PC-9 (cell line): ENCODE measurements around the gene CDH13. TPM values are rescaled to one million over a fixed set of nuclear protein-coding genes. Genes with fewer than 3 reads are reported as not detected.

ENCODE experiments used
- BruUV-seq: library from RNA; stranded (reverse); fragments of 400-500 nt; replicated peaks from 2 replicates; lab custom pipeline; 2021; lab: Mats Ljungman, UMichigan
- CTCF ChIA-PET: fragments of 300-600 bp; sonication (Branson Sonifier 250); formaldehyde crosslinking; loops from one replicate; lab custom pipeline; 2022; ENCODE audit warnings: antibody characterized with exemption; lab: Charles Lee
- POLR2A ChIA-PET: fragments of 300-600 bp; sonication (Branson Sonifier 250); formaldehyde crosslinking; loops from one replicate; lab custom pipeline; 2022; ENCODE audit warnings: antibody characterized with exemption; ENCODE audit not compliant: unreplicated experiment; lab: Charles Lee
- DNase-seq, 2 experiments: peaks; one replicate each; pipeline versions ENCODE4 v3.0.0 to v3.0.0-alpha.2; 2015 to 2022; ENCODE audit warnings: mixed read lengths in 1 of 2
- H2AFZ ChIP-seq: fragments of 200-600 bp; sonication (generic); 2 replicates; pipeline ENCODE4 v1.8.1; 2017; ENCODE audit warnings: antibody characterized with exemption
- H3F3A ChIP-seq: fragments of 200-600 bp; sonication (generic); 2 replicates; pipeline ENCODE4 v1.8.1; 2017; ENCODE audit warnings: antibody characterized with exemption, mild to moderate bottlenecking, low read depth; ENCODE audit not compliant: insufficient read depth
- H3K27ac ChIP-seq: fragments of 200-600 bp; sonication (generic); 2 replicates; pipeline ENCODE4 v1.6.1; 2016; ENCODE audit warnings: mixed run types
- H3K27me3 ChIP-seq: fragments of 200-600 bp; sonication (generic); 2 replicates; pipeline ENCODE4 v1.6.1; 2016; ENCODE audit warnings: low read depth, mixed run types; ENCODE audit not compliant: insufficient read depth
- H3K36me3 ChIP-seq: fragments of 200-600 bp; sonication (generic); 2 replicates; pipeline ENCODE4 v1.6.1; 2016; ENCODE audit warnings: low read depth, mixed run types
- H3K4me1 ChIP-seq: fragments of 200-600 bp; sonication (generic); replicated peaks from 2 replicates; pipeline ENCODE4 v1.6.1; 2016; ENCODE audit warnings: mixed run types; ENCODE audit not compliant: insufficient read depth
- H3K4me2 ChIP-seq: fragments of 200-600 bp; sonication (generic); 2 replicates; pipeline ENCODE4 v1.6.1; 2017; ENCODE audit warnings: mixed run types
- H3K4me3 ChIP-seq: fragments of 200-600 bp; sonication (generic); 2 replicates; pipeline ENCODE4 v1.6.1; 2016; ENCODE audit warnings: mixed run types
- H3K79me2 ChIP-seq: fragments of 200-600 bp; sonication (generic); 2 replicates; pipeline ENCODE4 v1.6.1; 2017; ENCODE audit warnings: low read depth, mixed run types
- H3K9me2 ChIP-seq: fragments of 200-600 bp; sonication (generic); 2 replicates; pipeline ENCODE4 v1.8.1; 2017; ENCODE audit warnings: mild to moderate bottlenecking; ENCODE audit not compliant: insufficient read depth
- H3K9me3 ChIP-seq: fragments of 200-600 bp; sonication (generic); 2 replicates; pipeline ENCODE4 v1.8.1; 2016; ENCODE audit warnings: low read depth; ENCODE audit not compliant: insufficient read depth
- H4K20me1 ChIP-seq: fragments of 200-600 bp; sonication (generic); 2 replicates; pipeline ENCODE4 v1.8.1; 2017; ENCODE audit not compliant: insufficient read depth
- CTCF ChIP-seq: fragments of 200-600 bp; sonication (generic); conservative IDR thresholded peaks from 2 replicates; pipeline ENCODE4 v1.6.1; 2017; ENCODE audit warnings: mixed run types, antibody characterized with exemption, mild to moderate bottlenecking, moderate library complexity
- EZH2 ChIP-seq: fragments of 200-600 bp; sonication (generic); IDR thresholded peaks from 2 replicates; pipeline ENCODE4 v1.8.0; 2017; ENCODE audit warnings: antibody characterized with exemption, low read depth
- intact Hi-C: fragments of 100-400 bp; cut with micrococcal nuclease; formaldehyde crosslinking; loops from one replicate; pipeline ENCODE4 v1.10.0; 2022; ENCODE audit not compliant: unreplicated experiment
- total RNA-seq: library from RNA; stranded (reverse); gene quantifications from 2 replicates; pipeline ENCODE4 v1.2.3, GENCODE V29; 2021

Gene CDH13
- total RNA-seq, 1 experiment from 2014 or later, result 0.24 TPM

GRCh38 chr16:83273504-83274173 is 646.9 kb downstream of the CDH13 start:
- CTCF ChIA-PET, result no interaction called here
- Histone ChIP-seq H2AFZ (no peak overlapping the region), H3K4me1 (no peaks in the 10 kb centered on the region), H4K20me1 (no peaks in the 10 kb centered on the region), H3K36me3 (no peaks in the 10 kb centered on the region), H3K27me3 (peaks cover 8% of the 10 kb centered on the region; the same call in 1 of the 2 replicates), H3F3A (no peaks in the 10 kb centered on the region), H3K27ac (no peak overlapping the region), H3K9me3 (no peaks in the 10 kb centered on the region), H3K9me2 (no peaks in the 10 kb centered on the region), H3K4me2 (no peak overlapping the region), H3K79me2 (no peaks in the 10 kb centered on the region), H3K4me3 (no peak overlapping the region)
- no peak for DNase-seq
- POLR2A ChIA-PET, result no interaction called here
- TF ChIP-seq EZH2 (no peak), CTCF (no peak)
- no TSS peak for BruUV-seq
- intact Hi-C loops, result no loop called here

GRCh38 chr16:83279251-83279650 is 652.5 kb downstream of the CDH13 start:
- CTCF ChIA-PET, result no interaction called here
- no peak for TF ChIP-seq CTCF
- no peak for TF ChIP-seq EZH2

GRCh38 chr16:83285921-83286320 is 659.2 kb downstream of the CDH13 start:
- CTCF ChIA-PET, result no interaction called here
- Histone ChIP-seq H3F3A (no peaks in the 10 kb centered on the region), H3K27me3 (peaks cover 15% of the 10 kb centered on the region), H3K4me2 (no peak overlapping the region), H3K9me2 (no peaks in the 10 kb centered on the region), H4K20me1 (no peaks in the 10 kb centered on the region; the same call in 1 of the 2 replicates), H3K4me3 (no peak overlapping the region), H3K27ac (no peak overlapping the region), H3K4me1 (no peaks in the 10 kb centered on the region), H3K9me3 (no peaks in the 10 kb centered on the region), H3K79me2 (no peaks in the 10 kb centered on the region), H3K36me3 (no peaks in the 10 kb centered on the region), H2AFZ (no peak overlapping the region)
- intact Hi-C loops, result no loop called here
- POLR2A ChIA-PET, result no interaction called here
- DNase-seq, result no peak
- no peak for TF ChIP-seq CTCF
- no TSS peak for BruUV-seq

More at GRCh38 chr16:83279251-83279650, 652.5 kb downstream of the CDH13 start:
- Histone ChIP-seq H3K79me2 (no peaks in the 10 kb centered on the region), H3K4me3 (no peak overlapping the region), H3K36me3 (no peaks in the 10 kb centered on the region), H3K27ac (no peak overlapping the region), H3K4me2 (no peak overlapping the region), H3K4me1 (no peaks in the 10 kb centered on the region), H3K9me3 (no peaks in the 10 kb centered on the region), H3F3A (no peaks in the 10 kb centered on the region), H3K9me2 (no peaks in the 10 kb centered on the region), H3K27me3 (peaks cover 33% of the 10 kb centered on the region), H4K20me1 (no peaks in the 10 kb centered on the region), H2AFZ (no peak overlapping the region)
- POLR2A ChIA-PET, result no interaction called here
- intact Hi-C loops, result no loop called here
- no TSS peak for BruUV-seq
- DNase-seq, result no peak
